GM12878 (cell line): ENCODE measurements around the gene LFNG. TPM values are rescaled to one million over a fixed set of nuclear protein-coding genes. Genes with fewer than 3 reads are reported as not detected.

Source experiments
- ATAC-seq: fragments of 200-7000 bp; cut with Tn5 transposase; 3 replicates; pipeline ENCODE4 v1.9.1; 2020; ENCODE audit warnings: mild to moderate bottlenecking, moderate library complexity
- BruUV-seq: library from RNA; stranded (reverse); fragments of 400-500 nt; replicated peaks from 2 replicates; lab custom pipeline; 2021; lab: Mats Ljungman, UMichigan
- CTCF ChIA-PET: fragments of 300-600 bp; sonication (Branson Sonifier 250); formaldehyde crosslinking; extraction: SDS; loops from one replicate; lab custom pipeline; 2021; ENCODE audit warnings: inconsistent platforms; lab: Yijun Ruan, JAX
- POLR2A ChIA-PET: fragments of 350-600 bp; formaldehyde crosslinking; extraction: SDS; loops from one replicate; lab custom pipeline; 2021; ENCODE audit warnings: inconsistent platforms; lab: Charles Lee
- RAD21 ChIA-PET: fragments of 300-600 bp; sonication (Branson Sonifier 250); formaldehyde crosslinking; loops from one replicate; lab custom pipeline; 2023; ENCODE audit warnings: antibody characterized with exemption; ENCODE audit not compliant: unreplicated experiment; lab: Charles Lee
- SMC1A ChIA-PET: fragments of 300-600 bp; sonication (Branson Sonifier 250); formaldehyde crosslinking; loops from one replicate; lab custom pipeline; 2023; ENCODE audit not compliant: unreplicated experiment, uncharacterized antibody; lab: Charles Lee
- DNase-seq: peaks from one replicate; pipeline ENCODE4 v3.0.0-alpha.2; 2011; ENCODE audit warnings: low read depth, low spot score
- FAIRE-seq: peaks from 3 replicates; lab custom pipeline; 2011; peaks lifted over from hg19 to GRCh38; lab: Jason Lieb, UNC
- H2AFZ ChIP-seq: 2 replicates; pipeline ENCODE4 v1.6.0; 2011; ENCODE audit warnings: low read depth, low read length, control low read depth; ENCODE audit not compliant: control insufficient read depth
- H3K27ac ChIP-seq: 2 replicates; pipeline ENCODE4 v1.5.1; 2011; ENCODE audit warnings: control low read depth; ENCODE audit not compliant: control insufficient read depth, insufficient read depth
- H3K27me3 ChIP-seq, 2 experiments: replicated peaks in 1 of 2; 2 replicates each; pipeline versions ENCODE4 v1.6.0 to v1.6.1; 2011; ENCODE audit warnings: low read length in 1 of 2; ENCODE audit not compliant: control insufficient read depth in 2 of 2, insufficient read depth in 2 of 2
- H3K36me3 ChIP-seq, 2 experiments: 2 replicates each; pipeline ENCODE4 v1.5.1; 2011; ENCODE audit warnings: low read length in 1 of 2; ENCODE audit not compliant: control insufficient read depth in 2 of 2, insufficient read depth in 2 of 2
- H3K4me1 ChIP-seq: 2 replicates; pipeline ENCODE4 v1.6.1; 2011; ENCODE audit warnings: mild to moderate bottlenecking, low read length, moderate library complexity, mixed read lengths; ENCODE audit not compliant: control insufficient read depth, insufficient read depth
- H3K4me2 ChIP-seq: 2 replicates; pipeline ENCODE4 v1.6.0; 2011; ENCODE audit warnings: control low read depth; ENCODE audit not compliant: control insufficient read depth, insufficient read depth
- H3K4me3 ChIP-seq: fragments of 200-600 bp; sonication (generic); 2 replicates; pipeline ENCODE4 v1.5.1; 2016
- H3K79me2 ChIP-seq: 2 replicates; pipeline ENCODE4 v1.6.0; 2011; ENCODE audit warnings: low read length; ENCODE audit not compliant: control insufficient read depth, insufficient read depth
- H3K9ac ChIP-seq: 2 replicates; pipeline ENCODE4 v1.8.0; 2011; ENCODE audit warnings: low read length, control low read depth, mixed read lengths; ENCODE audit not compliant: control insufficient read depth, insufficient read depth
- H3K9me3 ChIP-seq: replicated peaks from 3 replicates; pipeline ENCODE4 v1.5.1; 2011; ENCODE audit warnings: mild to moderate bottlenecking, low read length; ENCODE audit not compliant: control insufficient read depth, insufficient read depth
- H4K20me1 ChIP-seq: 2 replicates; pipeline ENCODE4 v1.6.0; 2011; ENCODE audit not compliant: control insufficient read depth, insufficient read depth
- CHD4 ChIP-seq: fragments of 200-600 bp; sonication (generic); IDR thresholded peaks from 2 replicates; pipeline ENCODE4 v1.6.1; 2016; ENCODE audit warnings: mild to moderate bottlenecking
- MAX ChIP-seq: IDR thresholded peaks from 2 replicates; pipeline ENCODE4 v1.6.1; 2012; ENCODE audit warnings: low read depth, low read length, improper control_type of control experiment
- NR2F1 ChIP-seq: fragments of 450-650 bp; conservative IDR thresholded peaks from 2 replicates; pipeline ENCODE4 v1.6.1; 2017; ENCODE audit warnings: mild to moderate bottlenecking
- SREBF1 ChIP-seq: IDR thresholded peaks from 2 replicates; pipeline ENCODE4 v1.6.1; 2012; ENCODE audit warnings: mild to moderate bottlenecking, low read length
- SUZ12 ChIP-seq: fragments of 200-600 bp; sonication (generic); IDR thresholded peaks from one replicate; pipeline ENCODE4 v1.6.1; 2018; ENCODE audit warnings: antibody characterized with exemption, mild to moderate bottlenecking; ENCODE audit not compliant: unreplicated experiment
- TBL1XR1 ChIP-seq: IDR thresholded peaks from 2 replicates; pipeline ENCODE4 v1.6.1; 2012; ENCODE audit warnings: low read depth, low read length, improper control_type of control experiment
- TCF12 ChIP-seq: IDR thresholded peaks from 2 replicates; pipeline ENCODE4 v1.6.1; 2011; ENCODE audit warnings: low read depth, mild to moderate bottlenecking, low read length
- YY1 ChIP-seq: IDR thresholded peaks from 2 replicates; pipeline ENCODE4 v1.6.1; 2011; ENCODE audit warnings: low read depth, mild to moderate bottlenecking, low read length
- ZNF687 ChIP-seq: fragments of 450-650 bp; IDR thresholded peaks from 2 replicates; pipeline ENCODE4 v1.6.1; 2017; ENCODE audit warnings: mild to moderate bottlenecking, moderate library complexity
- WGBS: methylation state at CpG from one replicate; pipeline ENCODE4 v1.1.6; 2016; ENCODE audit warnings: low lambda C conversion rate; ENCODE audit not compliant: insufficient replicate concordance, insufficient coverage; ENCODE audit errors: missing lambda C conversion rate; 5-methylcytosine and 5-hydroxymethylcytosine counted together
- in situ Hi-C: fragments of 300-500 bp; cut with MboI; formaldehyde crosslinking; loops from 9 replicates; pipeline ENCODE4 v1.14.3; 2018; ENCODE audit warnings: mixed read lengths
- intact Hi-C: fragments of 100-400 bp; cut with micrococcal nuclease; formaldehyde crosslinking; loops from one replicate; pipeline ENCODE4 v1.14.2; 2022; ENCODE audit not compliant: unreplicated experiment
- polyA plus RNA-seq, 11 experiments: library from polyadenylated mRNA; depleted of rRNA in 4 of 11; unstranded in 6 of 11; stranded (reverse) in 5 of 11; fragments of >200 nt; fragmentation: Nextera tagmentation in 4 of 11; fragmentation: Illumina TruSeq in 1 of 11; extraction: Ambion mirVana in 4 of 11; extraction: Trizol in 1 of 11; gene quantifications; 1 replicate in 1 of 11; 2 replicates in 10 of 11; pipeline versions ENCODE4 v1.2.1 to v1.2.3, GENCODE V29; 2011 to 2016; ENCODE audit warnings: inconsistent platforms in 2 of 11, missing spikeins in 2 of 11, low read depth in 1 of 11
- total RNA-seq, 4 experiments: library from RNA; depleted of rRNA in 3 of 4; stranded (reverse); fragments of >200 nt in 3 of 4; fragmentation: Illumina TruSeq in 1 of 4; extraction: Trizol in 1 of 4; gene quantifications; 2 replicates each; pipeline versions ENCODE4 v1.2.1 to v1.2.3, GENCODE V29; 2013 to 2021

The LFNG gene
- total and polyA plus RNA-seq, 10 of the 15 experiments (the other 5 are each of a cell fraction or from before 2014, with no cell fraction given), result 0.09 to 0.68 (median 0.33) TPM; not detected in 2

GRCh38 chr7:2516194-2516555 is 3.4 kb upstream of the LFNG start (continued):
- no peak for TF ChIP-seq ZNF687
- TF ChIP-seq NR2F1, result no peak
- no peak for TF ChIP-seq SREBF1
- no peak for TF ChIP-seq TBL1XR1
- no peak for TF ChIP-seq YY1
- no peak for TF ChIP-seq CHD4

- POLR2A ChIA-PET, result no interaction called here
- Histone ChIP-seq H3K4me3 (no peak overlapping the region), H3K4me2 (no peak overlapping the region), H3K9ac (no peak overlapping the region), H2AFZ (no peak overlapping the region), H3K27me3 (peaks cover 0 to 5% of the 10 kb centered on the region in 2 experiments; a peak in 3 of 4 replicates), H3K4me1 (peaks cover 19% of the 10 kb centered on the region), H3K36me3 (no peaks in the 10 kb centered on the region), H3K9me3 (no peaks in the 10 kb centered on the region), H4K20me1 (no peaks in the 10 kb centered on the region), H3K27ac (no peak overlapping the region), H3K79me2 (no peaks in the 10 kb centered on the region)
- RAD21 ChIA-PET, result no interaction called here
- CTCF ChIA-PET, result no interaction called here
- intact Hi-C loops, result no loop called here
- ATAC-seq (no peak), DNase-seq (no peak), FAIRE-seq (no peak)
- WGBS, result 50% methylated on average over 8 of the region's 8 CpGs
- in situ Hi-C loops, result no loop called here
- no TSS peak for BruUV-seq
- SMC1A ChIA-PET, result interaction anchor here (0.6 kb wide), 1 partner anchor 242 kb away, joined by 3 read pairs; no protein-coding TSS in a partner anchor
- TF ChIP-seq SUZ12 (no peak), MAX (no peak), TCF12 (no peak)
These were observed 2.5 kb upstream of the LFNG start for GRCh38 chr7:2517026-2517425.
